ENCODE data around the gene PKM.
"Not testable (repeated sequence)": the region's sequence is repeated elsewhere in the genome, so short reads cannot be mapped to it uniquely, and the experiment has no call there.

The PKM gene

DNA sequence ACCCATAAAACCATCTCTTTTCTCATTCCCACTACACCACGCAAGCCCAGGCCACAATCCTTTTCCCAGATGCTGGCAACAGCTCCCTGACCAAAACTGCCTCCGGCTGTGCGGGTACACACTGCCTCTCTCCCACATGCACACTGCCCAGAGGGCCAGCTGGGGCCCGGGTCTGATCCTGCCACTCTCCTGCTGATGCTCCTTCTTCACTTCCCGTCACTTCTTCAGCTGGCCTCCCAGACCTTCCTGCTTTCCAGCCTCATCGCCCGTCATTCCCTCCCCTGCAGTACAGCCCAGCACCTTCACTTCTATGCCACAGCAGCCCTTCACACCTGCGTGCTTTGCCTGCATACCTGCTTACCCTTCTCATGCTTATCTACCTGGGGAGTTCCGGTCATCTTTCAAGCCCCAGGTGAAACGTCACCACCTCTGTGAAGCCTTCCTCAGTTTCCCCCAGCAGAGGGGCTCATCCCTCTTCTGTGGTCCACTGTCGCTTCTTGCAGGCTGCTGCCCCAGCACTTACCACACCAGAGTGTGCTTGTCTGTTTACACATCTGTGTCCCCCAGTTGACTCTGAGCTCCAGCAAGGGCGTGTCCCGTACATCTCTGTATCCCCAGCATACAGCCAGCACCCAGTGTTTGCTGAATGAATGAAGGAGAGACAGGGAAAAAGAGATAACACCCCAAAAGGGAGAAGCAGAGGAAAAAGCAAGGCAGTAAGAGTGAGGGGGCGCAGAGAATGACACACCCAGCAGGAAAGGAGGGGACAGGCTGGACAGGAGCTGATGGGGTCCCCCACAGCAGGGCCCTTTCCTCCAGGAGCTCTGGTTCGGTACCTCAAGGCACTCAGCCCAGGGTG, 55.6 kb downstream of the PKM start:
- TF ChIP-seq POLR2AphosphoS5 (IDR thresholded peaks at IDR 0.05; ENCODE audit: low read depth, low read length) (no peak), POU2F2 (IDR thresholded peaks at IDR 0.05; ENCODE audit: low read depth, low read length) (no peak), POLR2A (IDR thresholded peaks at IDR 0.05; ENCODE audit: low read depth, low read length) (no peak), PAX5 (IDR thresholded peaks at IDR 0.05; ENCODE audit: insufficient read depth, low read length, severe bottlenecking) (no peak), SPI1 (IDR thresholded peaks at IDR 0.05; ENCODE audit: low read depth, low read length) (no peak), TAF1 (IDR thresholded peaks at IDR 0.05; ENCODE audit: low read depth, low read length) (no peak)
- DNase-seq (ENCODE audit: insufficient read length, low spot score), result no peak
- no peak for FAIRE-seq

DNA sequence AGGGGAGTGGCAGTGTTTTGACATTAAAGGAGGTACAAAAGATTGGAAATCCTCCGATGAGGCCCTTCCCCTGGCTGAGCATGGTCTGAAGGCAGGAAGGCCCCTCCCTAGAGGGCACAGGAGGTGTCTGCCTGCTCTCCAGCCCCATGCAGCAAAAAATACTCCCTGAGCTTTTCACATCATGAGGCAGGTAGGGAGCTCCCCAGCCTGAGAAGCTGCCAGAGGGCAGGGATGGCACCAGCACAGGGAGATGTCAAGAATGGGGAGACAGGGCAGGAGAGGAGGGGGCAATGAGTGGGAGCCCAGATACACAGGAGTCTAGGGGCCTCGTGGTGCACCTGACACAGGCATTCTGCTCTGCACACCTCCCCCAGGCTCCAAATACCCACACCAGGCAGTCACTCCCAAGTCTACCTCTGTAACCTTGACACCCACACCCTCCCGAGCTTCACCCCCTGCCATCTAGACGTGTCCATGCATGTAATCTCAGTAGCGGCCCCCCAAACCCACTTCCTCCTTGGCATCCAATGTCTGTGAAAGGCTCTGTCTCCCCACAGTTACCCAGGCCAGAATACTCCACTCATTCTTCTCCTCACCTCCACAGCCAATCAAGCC, 56.3 kb downstream of the PKM start:
- TF ChIP-seq TAF1 (IDR thresholded peaks at IDR 0.05; ENCODE audit: low read depth, low read length) (no peak), SPI1 (IDR thresholded peaks at IDR 0.05; ENCODE audit: low read depth, low read length) (0 out of 2 replicates have a peak, but pooled peaks have one; percentile 21), PAX5 (IDR thresholded peaks at IDR 0.05; ENCODE audit: insufficient read depth, low read length, severe bottlenecking) (no peak), POU2F2 (IDR thresholded peaks at IDR 0.05; ENCODE audit: low read depth, low read length) (no peak), POLR2A (IDR thresholded peaks at IDR 0.05; ENCODE audit: low read depth, low read length) (no peak), POLR2AphosphoS5 (IDR thresholded peaks at IDR 0.05; ENCODE audit: low read depth, low read length) (no peak)
- DNase-seq (ENCODE audit: insufficient read length, low spot score) (no peak), FAIRE-seq (no peak)

DNA sequence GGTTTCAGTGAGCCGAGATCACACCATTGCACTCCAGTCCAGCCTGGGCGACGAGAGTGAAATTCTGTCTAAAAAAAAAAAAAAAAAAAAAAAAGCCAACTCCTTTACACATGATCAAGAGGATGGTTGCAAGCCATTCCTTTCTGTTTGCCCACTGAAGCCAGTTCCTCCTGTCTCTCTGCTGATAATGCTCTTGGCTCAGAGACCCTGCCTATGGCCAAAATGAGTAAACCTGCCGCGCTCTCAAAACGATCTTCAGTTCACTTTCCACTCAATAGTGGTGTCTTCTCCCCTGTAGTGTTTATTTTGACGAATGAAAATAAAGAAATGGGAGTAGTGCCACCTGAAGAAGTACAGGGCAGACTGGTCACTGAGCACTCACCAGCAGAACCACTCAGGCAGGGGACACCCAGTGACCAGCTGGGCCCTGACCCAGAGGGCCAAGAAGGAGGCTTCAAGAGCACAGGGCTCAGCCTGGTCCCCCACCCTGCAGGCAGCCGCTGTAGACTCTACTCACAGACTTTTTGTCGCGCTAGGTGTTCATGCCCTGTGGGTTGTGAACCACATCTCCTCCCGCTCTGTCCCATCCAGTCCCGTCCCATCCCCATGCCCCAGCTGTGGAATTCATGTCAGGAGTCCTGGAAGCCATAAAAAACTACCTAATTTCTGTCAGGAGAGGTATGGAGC, 57.0 kb downstream of the PKM start:
- TF ChIP-seq POLR2AphosphoS5 (IDR thresholded peaks at IDR 0.05; ENCODE audit: low read depth, low read length) (no peak), TAF1 (IDR thresholded peaks at IDR 0.05; ENCODE audit: low read depth, low read length) (no peak), SPI1 (IDR thresholded peaks at IDR 0.05; ENCODE audit: low read depth, low read length) (no peak), POLR2A (IDR thresholded peaks at IDR 0.05; ENCODE audit: low read depth, low read length) (no peak), PAX5 (IDR thresholded peaks at IDR 0.05; ENCODE audit: insufficient read depth, low read length, severe bottlenecking) (no peak), POU2F2 (IDR thresholded peaks at IDR 0.05; ENCODE audit: low read depth, low read length) (no peak)
- no peak for DNase-seq (ENCODE audit: insufficient read length, low spot score)
- no peak for FAIRE-seq

DNA sequence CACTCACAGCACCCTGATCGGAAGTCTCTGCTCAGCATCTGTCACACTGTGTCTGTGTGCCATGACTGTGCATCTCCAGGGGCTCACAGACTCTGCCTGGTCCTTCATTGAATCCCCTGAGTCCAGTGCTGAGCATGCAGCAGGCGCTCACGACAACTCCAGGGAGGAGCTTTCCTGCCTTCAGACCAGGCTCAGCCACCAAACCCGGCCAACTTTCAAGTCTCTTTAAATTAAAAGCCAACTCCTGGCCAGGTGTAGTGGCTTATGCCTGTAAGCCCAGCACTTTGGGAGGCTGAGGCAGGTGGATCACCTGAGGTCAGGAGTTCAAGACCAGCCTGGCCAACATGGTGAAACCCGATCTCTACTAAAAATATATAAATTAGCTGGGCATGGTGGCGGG, 57.6 kb downstream of the PKM start:
- FAIRE-seq (no peak), DNase-seq (ENCODE audit: insufficient read length, low spot score) (no peak)
- TF ChIP-seq POLR2AphosphoS5 (IDR thresholded peaks at IDR 0.05; ENCODE audit: low read depth, low read length) (no peak), TAF1 (IDR thresholded peaks at IDR 0.05; ENCODE audit: low read depth, low read length) (no peak), POU2F2 (IDR thresholded peaks at IDR 0.05; ENCODE audit: low read depth, low read length) (no peak), PAX5 (IDR thresholded peaks at IDR 0.05; ENCODE audit: insufficient read depth, low read length, severe bottlenecking) (no peak)

DNA sequence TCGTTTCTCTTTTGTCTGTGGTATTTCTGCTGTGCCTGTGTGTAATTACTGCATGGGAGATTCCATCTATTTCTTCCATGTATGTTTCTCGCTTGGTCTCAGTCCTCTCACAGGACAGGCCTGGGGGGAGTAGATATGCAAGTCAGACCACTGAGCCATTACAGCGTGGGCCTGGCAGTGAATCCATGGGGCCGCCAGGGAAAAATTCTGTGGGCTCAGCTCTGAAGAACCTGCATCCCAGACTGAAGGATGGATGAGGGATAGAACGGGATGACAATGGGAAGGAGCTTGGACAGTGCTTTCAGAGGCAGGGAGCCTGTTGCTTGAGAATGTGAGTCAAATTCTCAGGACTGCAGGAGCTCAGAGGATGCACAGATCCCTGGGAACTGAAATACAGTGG, 58.2 kb downstream of the PKM start:
- TF ChIP-seq SPI1 (IDR thresholded peaks at IDR 0.05; ENCODE audit: low read depth, low read length) (no peak), PAX5 (IDR thresholded peaks at IDR 0.05; ENCODE audit: insufficient read depth, low read length, severe bottlenecking) (no peak)
- DNase-seq (ENCODE audit: insufficient read length, low spot score) (no peak), FAIRE-seq (no peak)

DNA sequence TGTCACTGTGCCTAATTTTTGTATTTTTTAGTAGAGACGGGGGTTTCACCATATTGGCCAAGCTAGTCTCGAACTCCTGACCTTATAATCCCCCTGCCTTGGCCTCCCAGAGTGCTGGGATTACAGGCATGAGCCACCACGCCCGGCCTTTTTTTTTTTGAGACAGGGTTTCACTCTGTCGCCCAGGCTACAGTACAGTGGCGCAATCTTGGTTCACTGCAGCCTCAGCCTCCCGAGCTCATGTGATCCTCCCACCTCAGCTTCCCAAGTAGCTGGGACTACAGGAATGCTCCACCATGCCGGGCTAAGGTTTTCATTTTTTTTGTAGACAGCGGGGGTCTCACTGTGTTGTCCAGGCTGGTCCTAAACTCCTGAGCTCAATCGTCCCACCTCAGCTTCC, 59.0 kb downstream of the PKM start:
- not testable (repeated sequence) for DNase-seq (ENCODE audit: insufficient read length, low spot score); FAIRE-seq

DNA sequence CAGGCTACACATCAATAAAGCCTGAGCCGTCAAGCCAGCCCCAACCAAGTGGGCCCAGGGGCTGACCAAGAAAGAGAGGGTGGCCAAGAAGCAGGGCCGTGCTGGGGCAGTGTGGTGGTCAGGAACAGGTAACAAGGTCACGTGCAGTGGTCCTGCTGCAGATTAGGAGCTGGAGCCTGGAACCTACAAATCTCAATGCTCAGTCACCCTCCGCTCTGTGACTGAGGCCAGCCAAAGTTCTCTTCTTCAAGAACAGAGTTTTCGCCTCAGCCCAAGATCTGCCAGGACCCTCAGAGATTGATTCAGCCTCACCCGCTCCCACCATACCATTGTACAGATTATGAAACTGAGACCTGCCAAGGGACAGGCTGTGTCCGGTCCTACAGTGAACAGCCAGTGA, 60.3 kb downstream of the PKM start:
- TF ChIP-seq PAX5 (IDR thresholded peaks at IDR 0.05; ENCODE audit: insufficient read depth, low read length, severe bottlenecking), result no peak
- no peak for TF ChIP-seq POU2F2 (IDR thresholded peaks at IDR 0.05; ENCODE audit: low read depth, low read length)
- no peak for TF ChIP-seq TAF1 (IDR thresholded peaks at IDR 0.05; ENCODE audit: low read depth, low read length)
- no peak for TF ChIP-seq POLR2A (IDR thresholded peaks at IDR 0.05; ENCODE audit: low read depth, low read length)
- TF ChIP-seq SPI1 (IDR thresholded peaks at IDR 0.05; ENCODE audit: low read depth, low read length), result no peak
- TF ChIP-seq POLR2AphosphoS5 (IDR thresholded peaks at IDR 0.05; ENCODE audit: low read depth, low read length), result no peak
- FAIRE-seq (no peak), DNase-seq (ENCODE audit: insufficient read length, low spot score) (no peak)

DNA sequence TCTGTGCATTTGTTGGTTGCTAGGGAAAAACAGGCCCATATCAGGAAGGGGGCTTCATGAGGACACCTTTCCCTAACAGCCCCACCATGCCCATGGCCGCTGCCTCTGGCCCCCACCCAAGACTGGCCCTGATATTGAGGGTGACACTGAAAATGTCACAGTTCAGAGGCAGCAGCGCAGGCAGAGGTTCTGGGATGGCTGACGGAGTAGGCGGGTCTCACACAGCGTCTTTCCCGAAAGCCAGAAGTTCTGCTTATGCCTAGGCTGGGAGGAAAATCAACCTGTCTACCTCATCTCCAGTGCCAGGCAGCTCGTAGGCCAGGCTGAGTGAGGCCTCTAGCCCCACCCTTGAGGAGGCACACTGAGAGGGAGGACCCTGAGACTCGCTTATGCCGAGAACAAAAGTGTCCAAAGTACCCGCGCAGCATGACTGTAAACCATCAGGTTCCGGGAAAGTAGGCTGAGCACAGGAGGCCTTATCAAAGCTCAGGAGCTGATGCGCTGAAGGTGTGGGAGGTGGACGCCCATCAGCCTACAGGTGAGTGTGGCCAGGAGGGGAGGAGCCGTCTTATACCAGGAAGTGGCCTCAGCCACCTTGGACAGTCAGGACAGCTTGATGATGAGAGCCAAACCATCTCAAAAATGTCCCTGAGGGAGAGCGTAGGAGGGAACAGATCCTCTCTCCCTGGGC, 60.9 kb downstream of the PKM start:
- FAIRE-seq, result no peak
- DNase-seq (ENCODE audit: insufficient read length, low spot score), result no peak

DNA sequence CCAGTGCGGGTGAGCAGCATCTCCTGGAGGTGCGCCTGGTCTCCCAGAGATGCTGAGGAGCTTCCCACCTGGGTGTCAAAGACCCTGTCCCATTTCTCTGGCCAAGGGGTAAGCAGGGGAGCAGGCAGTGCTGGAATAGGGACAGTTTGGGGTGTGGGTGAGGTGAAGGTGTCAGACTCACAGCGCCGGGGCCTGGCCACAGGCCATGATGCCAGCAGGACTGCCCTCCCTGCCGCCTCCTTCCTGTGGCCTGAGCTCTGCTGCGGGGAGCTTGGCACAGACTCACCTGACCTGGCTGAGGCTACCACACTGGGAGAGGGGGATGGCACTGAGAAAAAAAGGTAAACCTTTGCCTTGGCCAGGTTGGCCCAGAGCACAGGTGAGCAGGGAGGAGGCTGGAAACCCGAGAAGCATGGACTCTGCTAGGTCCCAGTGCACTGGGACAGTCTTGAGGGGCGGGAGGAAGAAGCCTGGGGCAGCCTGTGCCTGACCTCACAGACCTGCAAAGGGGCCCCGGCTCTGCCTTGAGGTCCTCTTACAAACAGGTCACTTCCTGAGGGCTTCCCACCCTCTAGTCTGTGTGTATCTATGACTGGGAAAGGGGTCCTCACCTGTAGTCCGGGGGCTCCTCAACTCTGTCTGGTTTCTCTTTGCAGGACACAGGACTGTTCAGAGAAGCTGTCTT, 61.6 kb downstream of the PKM start:
- DNase-seq (ENCODE audit: insufficient read length, low spot score) (no peak), FAIRE-seq (no peak)
- TF ChIP-seq POU2F2 (IDR thresholded peaks at IDR 0.05; ENCODE audit: low read depth, low read length) (no peak), POLR2A (IDR thresholded peaks at IDR 0.05; ENCODE audit: low read depth, low read length) (no peak), SPI1 (IDR thresholded peaks at IDR 0.05; ENCODE audit: low read depth, low read length) (no peak), TAF1 (IDR thresholded peaks at IDR 0.05; ENCODE audit: low read depth, low read length) (no peak), PAX5 (IDR thresholded peaks at IDR 0.05; ENCODE audit: insufficient read depth, low read length, severe bottlenecking) (no peak), POLR2AphosphoS5 (IDR thresholded peaks at IDR 0.05; ENCODE audit: low read depth, low read length) (no peak)

More for the DNA sequence above, 60.9 kb downstream of the PKM start:
- no peak for TF ChIP-seq POLR2A (IDR thresholded peaks at IDR 0.05; ENCODE audit: low read depth, low read length)
